Measurements from ENCODE around the gene PCBP2. TPM values are rescaled to one million over a fixed set of nuclear protein-coding genes. Genes with fewer than 3 reads are reported as not detected.

Gene PCBP2
- total and polyA plus RNA-seq, 2 donors (not counting 3 experiments of a cell fraction or from before 2014, with no cell fraction given), result 526 to 995 TPM

- CTCF ChIA-PET, result no interaction called here
- no peak for DNase-seq (ENCODE audit: low read depth, low spot score)
- POLR2A ChIA-PET, result interaction anchor here (0.5 to 0.6 kb wide), 2 partner anchors 16 to 121 kb away, joined by 3 to 6 read pairs; no protein-coding TSS in a partner anchor
- Histone ChIP-seq H3K9me1 (replicated peaks; ENCODE audit: control insufficient read depth, extremely low read depth, insufficient read depth, low read length) (no peaks in the 10 kb centered on the region), H3K36me3 (ENCODE audit: control insufficient read depth in 2 of 2, extremely low read depth in 1 of 2, insufficient read depth in 2 of 2, low read length in 2 of 2) (peaks cover 40 to 57% of the 10 kb centered on the region in 2 experiments), H2AFZ (ENCODE audit: low read depth, low read length) (no peak overlapping the region), H3K27ac (ENCODE audit: insufficient read depth, low read depth, low read length) (no peak overlapping the region), H3K4me3 (replicated peaks in 1 of 3; ENCODE audit: insufficient read depth in 1 of 3, low read depth in 1 of 3, low read length in 3 of 3) (no peak overlapping the region), H3K4me1 (ENCODE audit: control insufficient read depth, extremely low read depth, insufficient read depth, low read length) (peaks cover 12% of the 10 kb centered on the region), H3K4me2 (ENCODE audit: insufficient read depth, low read length) (no peak overlapping the region), H3K9me3 (replicated peaks; ENCODE audit: control insufficient read depth, insufficient read depth, low read length) (no peaks in the 10 kb centered on the region), H3K27me3 (ENCODE audit: control insufficient read depth in 2 of 2, insufficient read depth in 2 of 2, low read length in 2 of 2) (no peaks in the 10 kb centered on the region), H3K9ac (replicated peaks; ENCODE audit: extremely low read depth, insufficient read depth, low read length) (no peak overlapping the region), H3K79me2 (ENCODE audit: control insufficient read depth, insufficient read depth, low read length) (peaks cover 92% of the 10 kb centered on the region), H4K20me1 (replicated peaks; ENCODE audit: control insufficient read depth, extremely low read depth, insufficient read depth, low read length) (peaks cover 21% of the 10 kb centered on the region)
- BruUV-seq (replicated peaks), result no TSS peak
- intact Hi-C loops (cut with micrococcal nuclease), result no loop called here
- dilution Hi-C loops (cut with MboI; ENCODE audit: extremely low pct_ligation_motif_present, low sequenced_read_pairs), result no loop called here
- TF ChIP-seq EZH2 (IDR thresholded peaks at IDR 0.05; ENCODE audit: borderline replicate concordance, low read depth, low read length, severe bottlenecking) (no peak), FOS (IDR thresholded peaks at IDR 0.05; ENCODE audit: borderline replicate concordance, insufficient read depth, low read length) (no peak), CTCF (IDR thresholded peaks at IDR 0.05; ENCODE audit: extremely low read depth in 1 of 2, insufficient read depth in 1 of 2, low read depth in 1 of 2, low read length in 2 of 2) (no peak)
- FAIRE-seq, result no peak
Measured at GRCh38 chr12:53456654-53457366, 4.9 kb downstream of the PCBP2 start.

- H3K4me3 ChIP-seq (replicated peaks in 1 of 3; ENCODE audit: insufficient read depth in 1 of 3, low read depth in 1 of 3, low read length in 3 of 3), result no peak overlapping the region
- FAIRE-seq (no peak), DNase-seq (ENCODE audit: low read depth, low spot score) (no peak)
- H3K4me1 ChIP-seq (ENCODE audit: control insufficient read depth, extremely low read depth, insufficient read depth, low read length), result peaks cover 3% of the 10 kb centered on the region
- H3K79me2 ChIP-seq (ENCODE audit: control insufficient read depth, insufficient read depth, low read length), result peaks cover 94% of the 10 kb centered on the region
- ChIA-PET POLR2A (no interaction called here), CTCF (interaction anchor here (0.7 kb wide), 1 partner anchor 107 kb away, joined by 3 read pairs; no protein-coding TSS in a partner anchor)
- dilution Hi-C loops (cut with MboI; ENCODE audit: extremely low pct_ligation_motif_present, low sequenced_read_pairs), result no loop called here
- no peak for TF ChIP-seq MYC (IDR thresholded peaks at IDR 0.05; ENCODE audit: low read depth, low read length)
- no peak for TF ChIP-seq FOS (IDR thresholded peaks at IDR 0.05; ENCODE audit: borderline replicate concordance, insufficient read depth, low read length)
- no peak for TF ChIP-seq EZH2 (IDR thresholded peaks at IDR 0.05; ENCODE audit: borderline replicate concordance, low read depth, low read length, severe bottlenecking)
- no peak for TF ChIP-seq GATA2 (IDR thresholded peaks at IDR 0.05; ENCODE audit: insufficient read depth, insufficient read length, low read depth, low read length)
- no peak for TF ChIP-seq JUN (IDR thresholded peaks at IDR 0.05; ENCODE audit: borderline replicate concordance, insufficient read depth, insufficient read length, low read depth)
- TF ChIP-seq POLR2AphosphoS5 (IDR thresholded peaks at IDR 0.05; ENCODE audit: insufficient read depth, low read depth, low read length), result no peak
- no peak for TF ChIP-seq MAX (IDR thresholded peaks at IDR 0.05; ENCODE audit: insufficient read depth, insufficient read length)
- H4K20me1 ChIP-seq (replicated peaks; ENCODE audit: control insufficient read depth, extremely low read depth, insufficient read depth, low read length), result peaks cover 17% of the 10 kb centered on the region
- H3K36me3 ChIP-seq (ENCODE audit: control insufficient read depth in 2 of 2, extremely low read depth in 1 of 2, insufficient read depth in 2 of 2, low read length in 2 of 2), result peaks cover 55 to 77% of the 10 kb centered on the region in 2 experiments
- no peaks in the 10 kb centered on the region for H3K9me3 ChIP-seq (replicated peaks; ENCODE audit: control insufficient read depth, insufficient read depth, low read length)
- no peaks in the 10 kb centered on the region for H3K27me3 ChIP-seq (ENCODE audit: control insufficient read depth in 2 of 2, insufficient read depth in 2 of 2, low read length in 2 of 2)
- no peak overlapping the region for H3K9ac ChIP-seq (replicated peaks; ENCODE audit: extremely low read depth, insufficient read depth, low read length)
- H3K27ac ChIP-seq (ENCODE audit: insufficient read depth, low read depth, low read length), result no peak overlapping the region
- no peak overlapping the region for H2AFZ ChIP-seq (ENCODE audit: low read depth, low read length)
- BruUV-seq (replicated peaks), result no TSS peak
- intact Hi-C loops (cut with micrococcal nuclease), result no loop called here
- H3K9me1 ChIP-seq (replicated peaks; ENCODE audit: control insufficient read depth, extremely low read depth, insufficient read depth, low read length), result no peaks in the 10 kb centered on the region
- no peak overlapping the region for H3K4me2 ChIP-seq (ENCODE audit: insufficient read depth, low read length)
Measured at GRCh38 chr12:53459097-53459496, 7.2 kb downstream of the PCBP2 start.

All from endothelial cell of umbilical vein (primary cell).